ENCODE results near the gene TTYH3.

- TF ChIP-seq CTCF (IDR thresholded peaks at IDR 0.05) (no peak), POLR2A (IDR thresholded peaks at IDR 0.05) (no peak), POLR2AphosphoS5 (IDR thresholded peaks at IDR 0.05; ENCODE audit: insufficient read depth in 1 of 2, low read depth in 1 of 2) (no peak)
Measured at GRCh38 chr7:2621948-2622640, 9.7 kb upstream of the TTYH3 start.

All from vagina (tissue), 2 donors.